Left ventricle myocardium inferior (tissue), 1 donor: ENCODE results near the gene WASF1. TPM values are rescaled to one million over a fixed set of nuclear protein-coding genes. Genes with fewer than 3 reads are reported as not detected.

Source experiments
- DNase-seq: peaks from one replicate; pipeline ENCODE4 v3.0.0-alpha.2; 2020
- H3K27ac ChIP-seq: fragments of 200-600 bp; replicated peaks from 2 replicates; pipeline ENCODE4 v1.8.0; 2021
- H3K27me3 ChIP-seq: fragments of 200-600 bp; 2 replicates; pipeline ENCODE4 v1.8.0; 2021; ENCODE audit warnings: low read depth
- H3K36me3 ChIP-seq: fragments of 200-600 bp; 2 replicates; pipeline ENCODE4 v1.8.0; 2021
- H3K4me1 ChIP-seq: fragments of 200-600 bp; 2 replicates; pipeline ENCODE4 v1.8.0; 2021
- H3K4me3 ChIP-seq: fragments of 200-600 bp; 2 replicates; pipeline ENCODE4 v1.8.0; 2021; ENCODE audit warnings: mild to moderate bottlenecking, moderate library complexity
- H3K9me3 ChIP-seq: fragments of 200-600 bp; replicated peaks from 2 replicates; pipeline ENCODE4 v1.8.0; 2021
- intact Hi-C: fragments of 100-400 bp; cut with micrococcal nuclease; formaldehyde crosslinking; loops from one replicate; pipeline ENCODE4 v1.11.0; 2022
- total RNA-seq: library from RNA; stranded (reverse); fragmentation: NEBNext Ultra II Directional; extraction: Animal tissue kit (Norgen Biotek cat#: 25700); gene quantifications from one replicate; pipeline ENCODE4 v1.2.1, GENCODE V29; 2021
- TF ChIP-seq, protein P1 (sequence below): fragments of 200-600 bp; IDR thresholded peaks from 2 replicates; pipeline ENCODE4 v1.8.0; 2021; ENCODE audit warnings: antibody characterized with exemption, mild to moderate bottlenecking, borderline replicate concordance
- donor health status: DM: no; HTN: yes; CAD: no; lungs with severe emphysema.

Gene WASF1
- total RNA-seq, 1 donor from 2014 or later = 0.80 TPM

DNA sequence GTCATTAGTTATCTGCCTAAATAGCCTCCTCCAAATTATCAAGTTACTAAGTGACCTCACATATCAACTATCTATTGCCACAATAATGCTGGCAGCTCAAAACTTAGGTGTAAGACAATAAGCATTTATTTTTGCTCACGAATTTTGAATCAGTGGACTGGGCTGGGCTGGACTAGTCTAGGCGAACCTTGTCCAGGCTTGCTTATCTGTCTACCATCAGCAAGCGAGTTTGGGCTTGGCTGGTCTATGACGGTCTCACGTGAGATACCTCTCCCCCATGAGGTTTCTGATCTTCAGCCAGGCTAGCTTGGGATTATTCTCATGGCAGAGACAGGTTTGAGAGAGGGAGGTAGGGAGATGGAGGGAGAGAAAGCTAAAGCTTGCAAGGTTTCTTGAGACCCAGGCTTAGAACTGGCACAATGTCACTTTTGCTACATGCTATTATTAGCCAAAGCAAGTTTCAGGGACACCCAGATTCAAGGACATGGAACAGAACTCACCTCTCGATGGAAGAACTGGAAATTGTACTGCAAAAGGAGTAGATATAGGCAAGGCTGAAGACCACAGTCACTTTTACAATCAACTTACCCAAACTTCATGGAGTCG, 80.9 kb downstream of the WASF1 start:
- H3K9me3 ChIP-seq = no peaks in the 10 kb centered on the region
- no peaks in the 10 kb centered on the region for H3K36me3 ChIP-seq
- H3K27ac ChIP-seq = no peak overlapping the region
- intact Hi-C loops = no loop called here
- peaks cover 34% of the 10 kb centered on the region for H3K4me1 ChIP-seq
- TF ChIP-seq, protein P1, sequence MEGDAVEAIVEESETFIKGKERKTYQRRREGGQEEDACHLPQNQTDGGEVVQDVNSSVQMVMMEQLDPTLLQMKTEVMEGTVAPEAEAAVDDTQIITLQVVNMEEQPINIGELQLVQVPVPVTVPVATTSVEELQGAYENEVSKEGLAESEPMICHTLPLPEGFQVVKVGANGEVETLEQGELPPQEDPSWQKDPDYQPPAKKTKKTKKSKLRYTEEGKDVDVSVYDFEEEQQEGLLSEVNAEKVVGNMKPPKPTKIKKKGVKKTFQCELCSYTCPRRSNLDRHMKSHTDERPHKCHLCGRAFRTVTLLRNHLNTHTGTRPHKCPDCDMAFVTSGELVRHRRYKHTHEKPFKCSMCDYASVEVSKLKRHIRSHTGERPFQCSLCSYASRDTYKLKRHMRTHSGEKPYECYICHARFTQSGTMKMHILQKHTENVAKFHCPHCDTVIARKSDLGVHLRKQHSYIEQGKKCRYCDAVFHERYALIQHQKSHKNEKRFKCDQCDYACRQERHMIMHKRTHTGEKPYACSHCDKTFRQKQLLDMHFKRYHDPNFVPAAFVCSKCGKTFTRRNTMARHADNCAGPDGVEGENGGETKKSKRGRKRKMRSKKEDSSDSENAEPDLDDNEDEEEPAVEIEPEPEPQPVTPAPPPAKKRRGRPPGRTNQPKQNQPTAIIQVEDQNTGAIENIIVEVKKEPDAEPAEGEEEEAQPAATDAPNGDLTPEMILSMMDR = no peak
- no peak overlapping the region for H3K4me3 ChIP-seq
- H3K27me3 ChIP-seq = no peaks in the 10 kb centered on the region
- DNase-seq = no peak

DNA sequence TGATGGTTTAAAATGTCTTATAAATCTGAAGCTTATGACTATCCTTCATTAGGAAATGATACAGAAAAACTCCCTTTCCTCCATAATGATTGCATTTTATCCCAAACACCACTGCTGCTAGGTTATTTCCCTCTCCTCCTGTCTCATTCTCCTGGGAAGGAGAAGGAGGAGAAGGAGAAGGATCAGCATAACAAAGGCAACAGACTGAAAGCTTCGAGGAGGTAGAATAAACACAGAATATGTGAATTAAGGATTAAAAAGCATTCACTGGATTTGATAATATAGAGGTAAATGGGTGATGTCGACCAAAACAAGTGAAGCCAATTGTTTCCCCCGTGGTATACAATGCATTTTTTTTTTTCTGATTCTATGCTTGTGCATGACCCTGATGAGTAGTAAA, 82.0 kb downstream of the WASF1 start:
- H3K4me3 ChIP-seq = no peak overlapping the region
- DNase-seq = no peak
- peaks cover 34% of the 10 kb centered on the region for H3K4me1 ChIP-seq
- TF ChIP-seq, protein P1 = no peak
- peak overlapping the region; percentile 54 for H3K27ac ChIP-seq
- H3K36me3 ChIP-seq = no peaks in the 10 kb centered on the region
- H3K27me3 ChIP-seq = no peaks in the 10 kb centered on the region
- H3K9me3 ChIP-seq = no peaks in the 10 kb centered on the region
- intact Hi-C loops = no loop called here

DNA sequence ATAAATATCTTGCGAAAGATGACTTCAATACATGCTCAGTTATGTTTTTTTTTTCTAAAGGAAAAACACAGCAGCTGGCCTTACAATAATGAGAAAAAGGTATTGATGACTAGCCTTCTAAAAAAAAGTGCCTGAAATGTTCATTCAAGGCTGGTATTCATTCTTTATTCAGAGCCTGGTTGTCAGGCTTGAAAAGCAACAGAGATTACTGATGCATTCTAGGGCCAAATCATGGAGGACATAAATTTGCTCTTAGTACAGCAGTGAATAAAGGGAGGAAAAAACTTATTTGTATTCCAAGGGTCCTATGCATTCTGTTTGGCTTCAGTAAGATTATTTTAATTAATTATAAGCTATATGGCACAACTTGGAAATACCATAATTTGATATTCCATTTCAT, 83.5 kb downstream of the WASF1 start:
- TF ChIP-seq, protein P1 = no peak

GRCh38 chr6:110095101-110095500, 84.4 kb downstream of the WASF1 start:
- no peak for DNase-seq
- Histone ChIP-seq H3K27me3 (no peaks in the 10 kb centered on the region), H3K4me3 (no peak overlapping the region), H3K36me3 (no peaks in the 10 kb centered on the region), H3K4me1 (peaks cover 34% of the 10 kb centered on the region), H3K9me3 (no peaks in the 10 kb centered on the region), H3K27ac (no peak overlapping the region)
- TF ChIP-seq, protein P1 = no peak
- intact Hi-C loops = no loop called here

More for the DNA sequence above, 83.5 kb downstream of the WASF1 start:
- Histone ChIP-seq H3K4me3 (no peak overlapping the region), H3K27me3 (no peaks in the 10 kb centered on the region), H3K9me3 (no peaks in the 10 kb centered on the region), H3K27ac (peak overlapping the region; percentile 54), H3K36me3 (no peaks in the 10 kb centered on the region), H3K4me1 (peaks cover 34% of the 10 kb centered on the region)
- no peak for DNase-seq
- intact Hi-C loops = no loop called here

DNA sequence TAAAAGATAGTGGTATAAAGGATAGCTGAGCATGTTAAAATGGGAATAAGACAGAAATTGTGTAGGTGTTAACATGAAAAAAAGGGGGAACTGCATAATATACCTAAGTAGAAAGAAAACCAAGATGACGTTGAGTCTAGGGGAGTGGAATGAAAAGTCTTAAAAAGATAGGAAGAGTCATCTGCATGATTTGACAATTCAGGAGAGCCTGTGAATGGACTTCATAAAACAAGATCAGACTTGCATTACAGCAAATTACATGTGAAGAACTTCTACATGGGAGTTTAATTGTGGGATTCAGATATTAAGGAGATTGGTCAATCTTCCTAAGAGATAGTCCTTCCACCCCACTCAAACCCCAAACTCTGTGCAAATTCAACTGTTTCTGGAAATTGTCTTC, 85.5 kb downstream of the WASF1 start:
- no peaks in the 10 kb centered on the region for H3K36me3 ChIP-seq
- H3K27me3 ChIP-seq = no peaks in the 10 kb centered on the region
- TF ChIP-seq, protein P1 = no peak
- H3K27ac ChIP-seq = no peak overlapping the region
- DNase-seq = no peak
- H3K4me1 ChIP-seq = peaks cover 33% of the 10 kb centered on the region
- no peak overlapping the region for H3K4me3 ChIP-seq
- intact Hi-C loops = no loop called here
- no peaks in the 10 kb centered on the region for H3K9me3 ChIP-seq
